Measurements from ENCODE around the gene NACC1. TPM values are rescaled to one million over a fixed set of nuclear protein-coding genes. Genes with fewer than 3 reads are reported as not detected.
A peak's percentile ranks its signal among the peaks of the same experiment; 100 is the strongest.

NACC1 gene
- total and polyA plus RNA-seq, 12 donors = 12.4 to 67.0 (median 40.1) TPM

GRCh38 chr19:13127811-13128575, 9.9 kb downstream of the NACC1 start:
- Histone ChIP-seq H3K27me3 (no peaks in the 10 kb centered on the region), H3K4me1 (replicated peaks in 1 of 2) (peaks cover 0 to 8% of the 10 kb centered on the region in 2 donors), H3K36me3 (replicated peaks in 1 of 2) (no peaks in the 10 kb centered on the region), H3K9me3 (replicated peaks in 1 of 3) (no peaks in the 10 kb centered on the region), H3K27ac (no peak overlapping the region), H3K4me3 (no peak overlapping the region)
- no peak for DNase-seq
- intact Hi-C loops (cut with DNase I) = no loop called here
- TF ChIP-seq CTCF (IDR thresholded peaks at IDR 0.05) (no peak), POLR2A (IDR thresholded peaks at IDR 0.05) (no peak)
- 91 to 98% (median 95%) methylated on average over 6 of the region's 6 CpGs for WGBS, 4 donors

- Histone ChIP-seq H3K36me3 (replicated peaks in 1 of 2) (no peaks in the 10 kb centered on the region), H3K4me3 (no peak overlapping the region), H3K4me1 (replicated peaks in 1 of 2) (peaks cover 0 to 8% of the 10 kb centered on the region in 2 donors), H3K27me3 (no peaks in the 10 kb centered on the region), H3K27ac (no peak overlapping the region), H3K9me3 (replicated peaks in 1 of 3) (no peaks in the 10 kb centered on the region)
- TF ChIP-seq POLR2A (IDR thresholded peaks at IDR 0.05) (no peak), CTCF (IDR thresholded peaks at IDR 0.05) (no peak)
- peak in 4 of 7 donors; percentile 43 to 55 (median 44) for DNase-seq
- WGBS, 4 donors = 33 to 44% (median 38%) methylated on average over 1 of the region's 1 CpG; no CpG with 5 or more reads in 1 of the 4 donors
- intact Hi-C loops (cut with DNase I) = no loop called here
These were observed 10.5 kb downstream of the NACC1 start for GRCh38 chr19:13128583-13128982.

GRCh38 chr19:13129384-13129783, 11.3 kb downstream of the NACC1 start:
- Histone ChIP-seq H3K4me1 (replicated peaks in 1 of 2) (peaks cover 0 to 8% of the 10 kb centered on the region in 2 donors), H3K27me3 (no peaks in the 10 kb centered on the region), H3K27ac (no peak overlapping the region), H3K9me3 (replicated peaks in 1 of 3) (no peaks in the 10 kb centered on the region), H3K4me3 (no peak overlapping the region), H3K36me3 (replicated peaks in 1 of 2) (no peaks in the 10 kb centered on the region)
- no peak for DNase-seq
- WGBS, 4 donors = 89 to 97% (median 96%) methylated on average over 9 of the region's 9 CpGs; no CpG with 5 or more reads in 1 of the 4 donors
- no peak for TF ChIP-seq POLR2A (IDR thresholded peaks at IDR 0.05)
- intact Hi-C loops (cut with DNase I) = no loop called here

GRCh38 chr19:13130886-13131490, 12.9 kb downstream of the NACC1 start:
- H3K9me3 ChIP-seq (replicated peaks in 1 of 3) = no peaks in the 10 kb centered on the region
- 75 to 88% (median 81%) methylated on average over 3 of the region's 3 CpGs for WGBS, 4 donors
- H3K27ac ChIP-seq = no peak overlapping the region
- no peak overlapping the region for H3K4me3 ChIP-seq
- H3K36me3 ChIP-seq (replicated peaks in 1 of 2) = peaks cover 0 to 10% of the 10 kb centered on the region in 2 donors
- no peaks in the 10 kb centered on the region for H3K27me3 ChIP-seq
- TF ChIP-seq POLR2A (IDR thresholded peaks at IDR 0.05) (no peak), CTCF (IDR thresholded peaks at IDR 0.05) (no peak)
- peaks cover 0 to 8% of the 10 kb centered on the region in 2 donors for H3K4me1 ChIP-seq (replicated peaks in 1 of 2)
- intact Hi-C loops (cut with DNase I) = no loop called here
- no peak for DNase-seq

All from adrenal gland (tissue), 12 donors.